Stimulated activated CD8-positive, alpha-beta memory T cell treated with anti-CD3 and anti-CD28 coated beads, Interleukin-7, amount 100 ng/mL, for 4 hours (primary cell): ENCODE measurements around the gene LCLAT1.

Experiments
- DNase-seq, 2 donors: peaks; one replicate each; pipeline ENCODE4 v3.0.0-alpha.2; 2020; ENCODE audit warnings: low read depth in 2 of 2

LCLAT1 gene

GRCh38 chr2:30514848-30515435 lies 67.9 kb downstream of the LCLAT1 start:
- no peak for DNase-seq

DNA sequence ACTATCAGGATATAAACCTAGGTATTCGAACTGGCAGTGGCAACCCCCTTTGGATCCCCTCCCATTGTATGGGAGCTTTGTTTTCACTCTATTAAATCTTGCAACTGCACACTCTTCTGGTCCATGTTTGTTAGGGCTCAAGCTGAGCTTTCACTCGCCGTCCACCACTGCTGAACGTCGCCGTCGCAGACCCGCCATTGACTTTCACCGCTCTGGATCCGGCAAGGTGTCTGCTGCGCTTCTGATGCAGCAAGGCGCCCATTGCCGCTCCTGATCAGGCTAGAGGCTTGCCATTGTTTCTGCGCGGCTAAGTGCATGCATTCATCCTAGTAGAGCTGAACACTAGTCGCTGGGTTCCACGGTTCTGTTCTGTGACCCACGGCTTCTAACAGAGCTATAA lies 69.1 kb downstream of the LCLAT1 start:
- DNase-seq = no peak

DNA sequence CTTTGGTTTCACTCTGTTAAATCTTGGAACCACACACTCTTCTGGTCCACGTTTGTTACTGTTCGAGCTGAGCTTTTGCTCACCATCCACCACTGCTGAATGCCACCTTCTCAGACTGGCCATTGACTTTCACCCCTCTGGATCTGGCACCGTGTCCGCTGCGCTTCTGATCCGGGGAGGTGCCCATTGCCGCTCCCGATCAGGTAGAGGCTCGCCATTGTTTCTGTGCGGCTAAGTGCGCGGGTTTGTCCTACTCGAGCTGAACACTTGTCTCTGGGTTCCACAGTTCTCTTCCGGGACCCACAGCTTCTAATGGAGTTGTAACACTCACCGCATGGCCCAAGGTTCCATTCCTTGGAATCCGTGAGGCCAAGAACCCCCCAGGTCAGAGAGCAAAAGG lies 72.8 kb downstream of the LCLAT1 start:
- DNase-seq = no peak

DNA sequence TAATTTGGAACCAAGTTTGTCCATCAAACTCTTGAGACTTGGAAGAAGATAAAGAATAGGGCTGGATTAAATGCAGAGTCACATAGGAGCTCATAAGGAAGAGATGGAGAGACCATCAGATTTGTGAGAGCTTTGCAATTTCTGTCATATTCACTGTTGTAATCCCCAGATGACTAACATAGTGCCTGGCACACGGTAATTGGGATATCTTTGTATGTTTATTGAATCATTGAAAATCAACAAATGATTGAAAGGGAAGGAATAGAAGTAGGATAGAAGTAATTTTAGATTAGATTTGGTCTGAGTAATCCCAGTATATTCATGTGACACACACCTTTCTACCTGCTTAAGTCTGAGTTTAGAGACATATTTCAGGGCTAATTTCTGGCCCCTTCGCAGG lies 75.4 kb downstream of the LCLAT1 start:
- DNase-seq = no peak

GRCh38 chr2:30527411-30527810 lies 80.4 kb downstream of the LCLAT1 start:
- no peak for DNase-seq

GRCh38 chr2:30527859-30528258 lies 80.8 kb downstream of the LCLAT1 start:
- no peak for DNase-seq

DNA sequence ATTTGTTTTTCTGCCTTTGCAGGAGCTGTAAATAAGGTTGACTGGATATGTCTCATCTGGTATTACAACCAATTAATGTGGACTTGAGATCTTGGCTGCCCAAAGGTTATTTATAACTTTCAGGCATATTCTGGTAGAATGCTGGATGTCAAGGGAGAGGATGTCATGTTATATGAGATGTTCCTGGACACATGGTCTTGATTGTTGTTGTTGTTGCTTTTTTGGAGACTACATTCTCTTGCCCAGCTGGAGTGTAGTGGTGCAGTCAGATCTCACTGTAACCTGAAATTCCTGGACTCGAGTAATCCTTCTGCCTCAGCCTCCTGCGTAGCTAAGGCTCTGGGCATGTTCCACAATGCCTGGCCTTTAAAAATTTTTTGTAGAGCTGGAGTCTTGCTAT lies 83.3 kb downstream of the LCLAT1 start:
- no peak for DNase-seq

- no peak for DNase-seq
Measured at GRCh38 chr2:30541680-30542079, 94.6 kb downstream of the LCLAT1 start.

DNA sequence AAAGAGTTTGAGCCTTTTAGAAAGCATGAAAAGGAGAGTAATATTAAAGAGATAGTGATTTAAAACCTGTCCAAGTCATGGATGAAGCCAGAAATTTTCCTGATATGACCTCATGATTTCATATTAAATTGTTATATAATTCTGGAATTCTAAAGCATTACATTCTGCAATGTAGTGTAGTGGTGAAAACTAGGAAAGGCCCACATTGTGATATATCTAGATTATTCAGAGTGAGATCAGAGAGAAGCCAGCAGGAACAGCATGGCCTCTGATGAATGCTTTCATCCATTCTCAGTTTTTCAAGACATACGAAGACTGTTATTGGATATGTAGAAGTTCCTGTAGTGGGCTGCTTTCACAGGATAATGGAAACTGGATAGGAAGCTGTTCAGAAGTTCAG lies 98.8 kb downstream of the LCLAT1 start:
- no peak for DNase-seq

- DNase-seq = no peak
Measured at GRCh38 chr2:30548386-30548785, 101.3 kb downstream of the LCLAT1 start.

GRCh38 chr2:30549096-30549495 lies 102.0 kb downstream of the LCLAT1 start:
- no peak for DNase-seq

DNA sequence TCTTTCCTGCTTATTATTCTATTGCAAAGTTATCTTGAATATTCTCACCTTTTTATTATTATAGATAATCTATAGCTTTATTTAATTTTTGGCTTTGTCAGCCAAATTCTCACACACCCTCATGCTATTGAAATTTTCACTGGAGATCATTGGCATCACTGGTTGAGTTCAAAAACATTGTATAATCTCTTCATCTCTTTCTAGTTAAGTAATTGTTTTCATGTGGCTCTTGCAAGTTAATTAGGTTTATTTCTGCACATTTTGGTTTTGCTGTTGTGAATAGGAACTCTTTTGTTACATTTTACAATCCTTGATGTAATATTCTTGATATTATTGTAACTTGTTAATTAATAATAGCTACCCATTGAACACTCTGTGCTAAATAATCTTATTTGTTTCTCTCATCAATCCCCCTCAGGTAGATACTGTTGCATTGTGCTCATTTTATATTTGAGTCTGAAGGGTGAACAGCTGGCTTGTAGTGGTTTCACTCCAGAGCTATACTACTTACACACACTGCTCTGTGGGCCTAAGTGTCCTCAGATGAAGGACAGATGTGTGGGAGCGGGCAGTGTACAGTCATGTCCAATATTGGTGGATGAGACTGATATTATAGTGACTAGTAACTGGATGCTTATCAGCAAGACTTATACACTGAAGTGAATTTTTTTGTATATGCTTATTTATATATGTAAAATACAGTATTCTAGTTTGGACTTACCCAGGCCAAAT lies 112.7 kb downstream of the LCLAT1 start:
- no peak for DNase-seq

GRCh38 chr2:30561349-30561748 lies 114.3 kb downstream of the LCLAT1 start:
- DNase-seq = no peak

DNA sequence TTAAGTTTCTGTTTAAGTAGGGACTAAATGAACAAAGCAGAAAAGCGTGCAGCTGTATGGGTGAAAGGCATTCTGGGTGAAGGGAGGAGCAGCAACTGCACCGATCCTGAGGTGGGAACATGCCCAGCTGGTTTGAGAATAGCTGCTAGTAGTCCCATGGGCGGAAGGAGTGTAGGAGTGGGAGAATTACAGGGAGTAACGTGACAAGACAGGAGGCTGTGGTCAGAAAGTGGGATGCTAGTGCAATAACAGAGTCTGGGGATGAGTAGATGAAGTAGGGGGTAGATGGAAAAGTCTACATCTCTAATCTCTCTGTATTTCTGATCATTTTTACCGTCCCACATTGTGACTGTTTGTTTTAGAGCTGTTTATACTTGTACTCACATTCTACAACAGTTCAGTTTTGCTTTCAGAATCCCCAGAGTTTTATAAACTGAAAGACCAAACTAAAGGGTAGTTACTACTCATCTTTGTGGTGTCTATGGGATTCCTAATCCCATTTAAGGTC lies 118.9 kb downstream of the LCLAT1 start:
- no peak for DNase-seq

GRCh38 chr2:30566631-30567030 lies 119.6 kb downstream of the LCLAT1 start:
- no peak for DNase-seq

DNA sequence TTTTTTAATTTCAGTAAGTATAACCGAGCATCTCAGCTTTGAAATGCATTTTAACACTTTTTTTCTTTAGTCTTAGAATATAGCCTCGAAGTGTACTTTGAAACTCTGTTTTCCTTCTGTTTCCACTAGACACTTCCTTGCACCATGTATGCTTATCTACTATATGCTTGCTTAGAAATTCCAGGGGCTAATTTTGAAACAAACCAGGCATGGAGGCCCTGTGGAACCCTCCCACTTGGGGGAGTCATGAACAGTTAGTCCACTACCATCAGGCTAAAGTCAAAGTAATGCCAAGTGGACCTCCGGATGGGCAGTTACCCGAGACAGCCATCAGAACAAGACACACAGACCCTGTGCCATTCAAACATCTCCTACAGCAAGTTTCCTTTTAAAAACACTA lies 120.3 kb downstream of the LCLAT1 start:
- no peak for DNase-seq

GRCh38 chr2:30569946-30570345 lies 122.9 kb downstream of the LCLAT1 start:
- DNase-seq = no peak

GRCh38 chr2:30577151-30577550 lies 130.1 kb downstream of the LCLAT1 start:
- DNase-seq = no peak

DNA sequence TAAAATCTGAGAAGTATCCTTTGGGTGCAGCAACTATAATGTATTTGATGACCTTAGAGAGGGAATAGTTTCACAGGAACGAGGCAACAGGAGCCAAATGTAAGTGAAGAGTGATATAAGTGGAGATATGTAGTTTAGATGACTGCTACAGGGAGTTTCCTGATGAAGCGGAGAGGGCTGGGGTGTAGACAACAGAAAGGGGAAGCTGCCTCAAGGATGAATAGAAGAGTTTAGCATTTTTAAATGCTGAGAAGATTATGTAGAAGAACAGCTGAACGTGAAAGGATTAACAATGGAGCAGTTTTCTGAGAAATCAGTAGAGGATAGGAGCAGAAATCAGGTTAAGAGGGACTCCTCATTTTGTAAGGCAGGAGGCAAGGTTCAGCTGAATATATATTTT lies 133.3 kb downstream of the LCLAT1 start:
- no peak for DNase-seq

DNA sequence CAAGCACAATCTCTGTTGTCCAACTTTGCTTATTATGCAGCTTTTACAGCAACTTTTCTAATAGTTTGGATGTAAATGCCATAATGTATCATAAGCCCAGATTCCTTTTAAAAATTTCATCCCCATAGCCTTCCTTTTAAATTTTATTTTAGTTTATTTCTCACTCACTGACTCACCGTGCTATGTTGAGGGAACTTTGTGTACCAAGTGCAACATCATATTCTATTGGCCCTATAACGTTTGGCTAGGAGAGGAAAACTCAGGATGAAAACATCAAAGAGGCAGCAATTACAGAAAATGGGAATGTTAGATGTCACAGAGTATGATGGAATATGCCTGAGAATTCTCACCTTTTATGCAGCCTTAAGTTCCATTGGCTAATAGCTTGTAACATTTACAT lies 135.5 kb downstream of the LCLAT1 start:
- no peak for DNase-seq

DNA sequence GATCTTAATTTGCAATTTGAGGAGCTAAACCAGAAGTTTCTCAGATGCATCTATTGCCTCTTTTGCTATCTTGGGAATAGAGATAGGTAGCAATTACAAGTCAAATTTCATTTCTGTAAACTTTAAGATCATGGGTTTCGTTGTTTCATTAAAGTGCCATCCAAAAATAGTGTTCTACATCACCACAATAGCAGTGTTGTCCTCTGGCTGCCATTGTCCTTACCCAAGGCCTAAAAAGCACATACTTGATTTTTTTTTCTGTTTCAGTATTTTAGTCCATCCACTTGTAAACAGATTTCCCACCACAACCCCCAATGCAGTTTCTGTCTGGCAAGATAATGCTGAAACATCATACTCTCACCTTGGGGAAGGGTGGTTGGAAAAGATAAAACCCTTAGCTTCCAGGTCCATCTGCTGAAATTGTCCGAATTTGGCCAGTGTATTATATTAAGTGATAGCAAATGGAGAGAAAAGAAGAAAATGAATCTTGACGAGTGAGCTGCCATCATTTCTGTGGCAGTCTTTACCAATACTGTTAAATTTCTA lies 136.2 kb downstream of the LCLAT1 start:
- DNase-seq = no peak

GRCh38 chr2:30584116-30584515 lies 137.1 kb downstream of the LCLAT1 start:
- DNase-seq = no peak

GRCh38 chr2:30588994-30589393 lies 141.9 kb downstream of the LCLAT1 start:
- DNase-seq = no peak
